Thyroid gland (tissue), 4 donors: Measurements from ENCODE around the gene TAC3. TPM values are rescaled to one million over a fixed set of nuclear protein-coding genes. Genes with fewer than 3 reads are reported as not detected.
"Not testable (repeated sequence)": the region's sequence is repeated elsewhere in the genome, so short reads cannot be mapped to it uniquely, and the experiment has no call there.

ENCODE experiments used
- DNase-seq, 2 donors: peaks; one replicate each; pipeline ENCODE4 v3.0.0-alpha.2; 2019
- H3K27ac ChIP-seq, 3 donors: fragments of 200-600 bp; sonication (generic); 1 replicate in 2 of 3; 2 replicates in 1 of 3; pipeline ENCODE4 v1.5.1; 2016 to 2019; ENCODE audit warnings: mild to moderate bottlenecking in 1 of 3, moderate library complexity in 1 of 3
- H3K27me3 ChIP-seq: fragments of 200-600 bp; sonication (generic); one replicate; pipeline ENCODE4 v1.5.1; 2019
- H3K36me3 ChIP-seq, 2 donors: fragments of 200-600 bp; sonication (generic); one replicate each; pipeline ENCODE4 v1.5.1; 2016 to 2019
- H3K4me1 ChIP-seq, 2 donors: fragments of 200-600 bp; sonication (generic); one replicate each; pipeline ENCODE4 v1.5.1; 2017 to 2019
- H3K4me3 ChIP-seq, 3 donors: fragments of 200-600 bp; sonication (generic); replicated peaks in 1 of 3; 1 replicate in 2 of 3; 2 replicates in 1 of 3; pipeline ENCODE4 v1.5.1; 2016; ENCODE audit warnings: mild to moderate bottlenecking in 1 of 3
- H3K9me3 ChIP-seq: fragments of 200-600 bp; sonication (generic); one replicate; pipeline ENCODE4 v1.5.1; 2017
- CTCF ChIP-seq, 6 experiments: fragments of 200-600 bp in 3 of 6; fragments of 450-650 bp in 3 of 6; sonication (generic) in 3 of 6; IDR thresholded peaks; one replicate each; pipeline ENCODE4 v1.5.1; 2016 to 2019; ENCODE audit warnings: antibody characterized with exemption in 6 of 6, mild to moderate bottlenecking in 2 of 6, inconsistent platforms in 1 of 6, moderate library complexity in 1 of 6
- POLR2A ChIP-seq, 2 donors: fragments of 450-650 bp; IDR thresholded peaks; one replicate each; pipeline ENCODE4 v1.6.1; 2017; ENCODE audit warnings: antibody characterized with exemption in 2 of 2, mild to moderate bottlenecking in 2 of 2, moderate library complexity in 1 of 2
- WGBS, 2 donors: methylation state at CpG; one replicate each; pipeline ENCODE4 v1.1.5; 2017; 5-methylcytosine and 5-hydroxymethylcytosine counted together
- intact Hi-C: fragments of 100-400 bp; cut with DNase I; formaldehyde crosslinking; loops from one replicate; pipeline ENCODE4 v1.15.1; 2023
- total RNA-seq, 4 donors: library from RNA; depleted of rRNA; stranded (reverse); fragments of >200 nt; gene quantifications; one replicate each; pipeline ENCODE4 v1.2.3, GENCODE V29; 2016

TAC3 gene
- total RNA-seq, 4 donors from 2014 or later = not detected

GRCh38 chr12:56980941-56981530 is 35.3 kb downstream of the TAC3 start:
- no peaks in the 10 kb centered on the region for H3K9me3 ChIP-seq
- no peak for DNase-seq
- no peak overlapping the region for H3K27ac ChIP-seq
- H3K36me3 ChIP-seq = no peaks in the 10 kb centered on the region
- H3K27me3 ChIP-seq = no peaks in the 10 kb centered on the region
- intact Hi-C loops = loop anchor here (10.0 kb wide), 1 partner anchor 136 kb away; no protein-coding TSS in a partner anchor
- TF ChIP-seq CTCF (IDR thresholded peaks at IDR 0.05) (no peak), POLR2A (IDR thresholded peaks at IDR 0.05) (no peak)
- H3K4me1 ChIP-seq = peaks cover 0 to 2% of the 10 kb centered on the region in 2 donors
- H3K4me3 ChIP-seq = no peak overlapping the region
- 96 to 100% methylated on average over 3 to 4 of the region's 4 CpGs for WGBS, 2 donors

GRCh38 chr12:56980268-56980667 is 36.1 kb downstream of the TAC3 start:
- no peaks in the 10 kb centered on the region for H3K9me3 ChIP-seq
- no peaks in the 10 kb centered on the region for H3K4me1 ChIP-seq
- no peaks in the 10 kb centered on the region for H3K27me3 ChIP-seq
- no peak overlapping the region for H3K4me3 ChIP-seq
- H3K36me3 ChIP-seq = no peaks in the 10 kb centered on the region
- TF ChIP-seq POLR2A (IDR thresholded peaks at IDR 0.05) = no peak
- no peak for TF ChIP-seq CTCF (IDR thresholded peaks at IDR 0.05)
- intact Hi-C loops = loop anchor here (10.0 kb wide), 1 partner anchor 135 kb away; no protein-coding TSS in a partner anchor
- DNase-seq = no peak
- H3K27ac ChIP-seq = no peak overlapping the region
- WGBS, 2 donors = 97% methylated on average over 6 of the region's 6 CpGs

- no peak for DNase-seq
- Histone ChIP-seq H3K9me3 (no peaks in the 10 kb centered on the region), H3K27ac (no peak overlapping the region), H3K27me3 (no peaks in the 10 kb centered on the region), H3K36me3 (no peaks in the 10 kb centered on the region), H3K4me1 (no peaks in the 10 kb centered on the region), H3K4me3 (no peak overlapping the region)
- TF ChIP-seq POLR2A (IDR thresholded peaks at IDR 0.05) (no peak), CTCF (IDR thresholded peaks at IDR 0.05) (no peak)
- intact Hi-C loops = loop anchor here (10.0 kb wide), 1 partner anchor 135 kb away; no protein-coding TSS in a partner anchor
- 100% methylated on average over 2 to 3 of the region's 3 CpGs for WGBS, 2 donors
Observed at GRCh38 chr12:56979628-56980027, 36.7 kb downstream of the TAC3 start.

GRCh38 chr12:56978397-56979138 is 37.8 kb downstream of the TAC3 start:
- no peaks in the 10 kb centered on the region for H3K36me3 ChIP-seq
- no peaks in the 10 kb centered on the region for H3K9me3 ChIP-seq
- TF ChIP-seq POLR2A (IDR thresholded peaks at IDR 0.05) (no peak), CTCF (IDR thresholded peaks at IDR 0.05) (no peak)
- no peaks in the 10 kb centered on the region for H3K27me3 ChIP-seq
- H3K27ac ChIP-seq = no peak overlapping the region
- 87 to 89% methylated on average over 3 of the region's 3 CpGs for WGBS, 2 donors
- no peak overlapping the region for H3K4me3 ChIP-seq
- DNase-seq = no peak
- no peaks in the 10 kb centered on the region for H3K4me1 ChIP-seq
- intact Hi-C loops = no loop called here

- H3K4me1 ChIP-seq, intact Hi-C loops, H3K27ac ChIP-seq, H3K9me3 ChIP-seq, H3K4me3 ChIP-seq, H3K36me3 ChIP-seq, DNase-seq, H3K27me3 ChIP-seq: not testable (repeated sequence)
- WGBS, 2 donors = 81 to 84% methylated on average over 4 of the region's 4 CpGs
Observed at GRCh38 chr12:56977361-56977760, 39.0 kb downstream of the TAC3 start.

- intact Hi-C loops, H3K27me3 ChIP-seq, H3K27ac ChIP-seq, DNase-seq, H3K4me3 ChIP-seq, H3K4me1 ChIP-seq, H3K36me3 ChIP-seq, H3K9me3 ChIP-seq: not testable (repeated sequence)
- 86 to 87% methylated on average over 3 of the region's 3 CpGs for WGBS, 2 donors
Observed at GRCh38 chr12:56974224-56974623, 42.1 kb downstream of the TAC3 start.

GRCh38 chr12:56968910-56969309 is 47.4 kb downstream of the TAC3 start:
- intact Hi-C loops, H3K9me3 ChIP-seq, H3K4me3 ChIP-seq, H3K27ac ChIP-seq, H3K4me1 ChIP-seq, DNase-seq, H3K27me3 ChIP-seq, H3K36me3 ChIP-seq: not testable (repeated sequence)
- WGBS, 2 donors = 77 to 80% methylated on average over 6 of the region's 6 CpGs

- 87 to 93% methylated on average over 15 of the region's 15 CpGs for WGBS, 2 donors
- DNase-seq, intact Hi-C loops, H3K4me1 ChIP-seq, H3K27me3 ChIP-seq, H3K9me3 ChIP-seq, H3K36me3 ChIP-seq, H3K4me3 ChIP-seq, H3K27ac ChIP-seq: not testable (repeated sequence)
Observed at GRCh38 chr12:56965997-56966642, 50.2 kb downstream of the TAC3 start.
